Measurements from ENCODE around the gene IQCH. TPM values are rescaled to one million over a fixed set of nuclear protein-coding genes. Genes with fewer than 3 reads are reported as not detected.
"Not testable (repeated sequence)": the region's sequence is repeated elsewhere in the genome, so short reads cannot be mapped to it uniquely, and the experiment has no call there.

IQCH gene
- total and polyA plus RNA-seq, 2 of the 4 experiments (the other 2 are of a cell fraction): 0.60 to 2.5 TPM

- Histone ChIP-seq H2BK120ac (ENCODE audit: low read depth, low read length) (no peak overlapping the region), H3K79me1 (ENCODE audit: low read depth in 1 of 2, low read length in 2 of 2) (no peaks in the 10 kb centered on the region), H2AK5ac (ENCODE audit: low read depth, low read length) (no peak overlapping the region), H4K8ac (ENCODE audit: low read depth in 2 of 2, low read length in 2 of 2) (no peak overlapping the region), H3K4me1 (ENCODE audit: control insufficient read depth, insufficient read depth, low read length) (no peaks in the 10 kb centered on the region), H3K56ac (ENCODE audit: extremely low read depth, insufficient read depth, low read length) (no peak overlapping the region), H3K18ac (ENCODE audit: low read depth, low read length) (no peak overlapping the region), H3K9me1 (ENCODE audit: insufficient read depth, low read length) (no peaks in the 10 kb centered on the region; the same call in 1 of the 2 replicates), H2BK5ac (ENCODE audit: low read depth, low read length, poor library complexity, severe bottlenecking) (no peak overlapping the region), H3K4me3 (ENCODE audit: insufficient read depth, low read depth, low read length) (no peak overlapping the region), H3K14ac (replicated peaks; ENCODE audit: low read depth, low read length) (no peak overlapping the region), H3K36me3 (ENCODE audit: control insufficient read depth, insufficient read depth, low read length) (no peaks in the 10 kb centered on the region), H2AK9ac (replicated peaks; ENCODE audit: low read depth, low read length, poor library complexity) (no peak overlapping the region), H3K23ac (ENCODE audit: low read depth, low read length) (no peak overlapping the region), H2BK15ac (ENCODE audit: low read depth, low read length) (no peak overlapping the region), H4K20me1 (ENCODE audit: insufficient read depth, low read length) (no peaks in the 10 kb centered on the region), H3K27me3 (ENCODE audit: control insufficient read depth, insufficient read depth, low read length) (peaks cover 2% of the 10 kb centered on the region), H2AFZ (replicated peaks; ENCODE audit: low read length, poor library complexity) (no peak overlapping the region), H3K9ac (ENCODE audit: low read depth, low read length) (no peak overlapping the region), H3K4ac (ENCODE audit: low read depth, low read length) (no peak overlapping the region), H2BK20ac (ENCODE audit: low read depth, low read length) (no peak overlapping the region), H3K4me2 (ENCODE audit: low read depth, low read length) (no peak overlapping the region), H3K9me3 (ENCODE audit: control insufficient read depth, insufficient read depth, low read length) (no peaks in the 10 kb centered on the region), H3K27ac (ENCODE audit: insufficient read depth, low read length) (no peak overlapping the region), H4K91ac (ENCODE audit: insufficient read depth, low read depth, low read length) (no peak overlapping the region), H4K5ac (ENCODE audit: low read depth, low read length) (no peak overlapping the region)
- intact Hi-C loops (cut with micrococcal nuclease): no loop called here
- POLR2A ChIA-PET (ENCODE audit: unreplicated experiment): no interaction called here
- dilution Hi-C loops (cut with HindIII; ENCODE audit: low sequenced_read_pairs, unreplicated experiment): no loop called here
- TF ChIP-seq MXI1 (IDR thresholded peaks at IDR 0.05; ENCODE audit: borderline replicate concordance, low read depth, low read length) (no peak), CEBPB (IDR thresholded peaks at IDR 0.05; ENCODE audit: low read depth, low read length) (no peak), CTCF (conservative IDR thresholded peaks at IDR 0.05; ENCODE audit: low read depth, low read length) (no peak), FOS (IDR thresholded peaks at IDR 0.05; ENCODE audit: low read depth, low read length) (no peak), MAFK (IDR thresholded peaks at IDR 0.05; ENCODE audit: low read depth, low read length) (no peak), BHLHE40 (IDR thresholded peaks at IDR 0.05; ENCODE audit: low read depth, low read length) (no peak)
- no TSS peak for BruUV-seq (replicated peaks)
- CTCF ChIA-PET: interaction anchor here (0.6 kb wide), 1 partner anchor 19 kb away, joined by 3 read pairs; no protein-coding TSS in a partner anchor
- 100% methylated on average over 1 of the region's 2 CpGs; no CpG with 5 or more reads in 1 of the 2 experiments for WGBS, 2 experiments (ENCODE audit: extremely low coverage in 2 of 2, insufficient read length in 1 of 2)
- ATAC-seq (ENCODE audit: low read depth): no peak
- in situ Hi-C loops (cut with MboI; ENCODE audit: low sequenced_read_pairs): no loop called here
- DNase-seq: no peak
Observed at GRCh38 chr15:67361100-67361499, 106.5 kb downstream of the IQCH start.

GRCh38 chr15:67363712-67364111 is 109.1 kb downstream of the IQCH start:
- H3K79me1 ChIP-seq (ENCODE audit: low read depth in 1 of 2, low read length in 2 of 2); H2BK5ac ChIP-seq (ENCODE audit: low read depth, low read length, poor library complexity, severe bottlenecking); H3K4me2 ChIP-seq (ENCODE audit: low read depth, low read length); H3K9me1 ChIP-seq (ENCODE audit: insufficient read depth, low read length); H3K27me3 ChIP-seq (ENCODE audit: control insufficient read depth, insufficient read depth, low read length); H2BK120ac ChIP-seq (ENCODE audit: low read depth, low read length); intact Hi-C loops (cut with micrococcal nuclease); CTCF ChIA-PET; H3K9ac ChIP-seq (ENCODE audit: low read depth, low read length); dilution Hi-C loops (cut with HindIII; ENCODE audit: low sequenced_read_pairs, unreplicated experiment); H3K27ac ChIP-seq (ENCODE audit: insufficient read depth, low read length); H3K56ac ChIP-seq (ENCODE audit: extremely low read depth, insufficient read depth, low read length); H2AK9ac ChIP-seq (replicated peaks; ENCODE audit: low read depth, low read length, poor library complexity); H2BK20ac ChIP-seq (ENCODE audit: low read depth, low read length); H4K20me1 ChIP-seq (ENCODE audit: insufficient read depth, low read length); H3K4me3 ChIP-seq (ENCODE audit: insufficient read depth, low read depth, low read length); H3K23ac ChIP-seq (ENCODE audit: low read depth, low read length); H3K4ac ChIP-seq (ENCODE audit: low read depth, low read length); H2BK15ac ChIP-seq (ENCODE audit: low read depth, low read length); H4K91ac ChIP-seq (ENCODE audit: insufficient read depth, low read depth, low read length); in situ Hi-C loops (cut with MboI; ENCODE audit: low sequenced_read_pairs); DNase-seq; ATAC-seq (ENCODE audit: low read depth); H4K5ac ChIP-seq (ENCODE audit: low read depth, low read length); H3K18ac ChIP-seq (ENCODE audit: low read depth, low read length); H4K8ac ChIP-seq (ENCODE audit: low read depth in 2 of 2, low read length in 2 of 2); H3K4me1 ChIP-seq (ENCODE audit: control insufficient read depth, insufficient read depth, low read length); H2AFZ ChIP-seq (replicated peaks; ENCODE audit: low read length, poor library complexity); POLR2A ChIA-PET (ENCODE audit: unreplicated experiment); H3K9me3 ChIP-seq (ENCODE audit: control insufficient read depth, insufficient read depth, low read length); H3K36me3 ChIP-seq (ENCODE audit: control insufficient read depth, insufficient read depth, low read length); H2AK5ac ChIP-seq (ENCODE audit: low read depth, low read length); H3K14ac ChIP-seq (replicated peaks; ENCODE audit: low read depth, low read length); BruUV-seq (replicated peaks): not testable (repeated sequence)
- WGBS, 2 experiments (ENCODE audit: extremely low coverage in 2 of 2, insufficient read length in 1 of 2): no CpG with 5 or more reads among the region's 1 CpG
